HG02623 (cell line): Measurements from ENCODE around the gene CKMT1A.
"Not testable (repeated sequence)": the region's sequence is repeated elsewhere in the genome, so short reads cannot be mapped to it uniquely, and the experiment has no call there.

Source experiments
- ATAC-seq: cut with Tn5 transposase; IDR thresholded peaks from one replicate; pipeline ENCODE4 v1.9.1; 2021; ENCODE audit warnings: moderate library complexity; ENCODE audit not compliant: unreplicated experiment

CKMT1A gene

GRCh38 chr15:43746903-43747309, 53.2 kb downstream of the CKMT1A start:
- not testable (repeated sequence) for ATAC-seq

DNA sequence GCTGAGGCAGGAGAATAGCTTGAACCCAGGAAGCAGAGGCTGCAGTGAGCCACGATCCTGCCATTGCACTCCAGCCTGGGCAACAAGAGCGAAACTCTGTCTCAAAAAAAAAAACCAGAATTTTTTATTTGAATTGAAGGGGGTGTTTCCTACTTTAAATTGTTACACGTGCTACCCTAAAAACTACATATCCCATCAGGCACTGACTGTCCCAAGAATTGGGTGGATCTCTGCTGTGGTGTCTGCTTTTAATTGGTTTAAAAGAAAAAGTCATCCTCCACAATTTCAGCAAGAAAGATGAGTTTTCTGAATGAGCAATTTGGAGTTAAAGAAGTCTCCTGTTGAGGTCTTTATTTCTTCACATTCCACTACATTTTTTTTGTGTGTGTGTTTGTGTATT, 54.7 kb downstream of the CKMT1A start:
- no peak for ATAC-seq
